Hippocampal formation (tissue), 2 donors: ENCODE measurements around the gene ERGIC1.

Experiments used
- DNase-seq, 2 donors: peaks; one replicate each; lab custom pipeline; 2025; lab: John Stamatoyannopoulos, UW

Gene ERGIC1

DNA sequence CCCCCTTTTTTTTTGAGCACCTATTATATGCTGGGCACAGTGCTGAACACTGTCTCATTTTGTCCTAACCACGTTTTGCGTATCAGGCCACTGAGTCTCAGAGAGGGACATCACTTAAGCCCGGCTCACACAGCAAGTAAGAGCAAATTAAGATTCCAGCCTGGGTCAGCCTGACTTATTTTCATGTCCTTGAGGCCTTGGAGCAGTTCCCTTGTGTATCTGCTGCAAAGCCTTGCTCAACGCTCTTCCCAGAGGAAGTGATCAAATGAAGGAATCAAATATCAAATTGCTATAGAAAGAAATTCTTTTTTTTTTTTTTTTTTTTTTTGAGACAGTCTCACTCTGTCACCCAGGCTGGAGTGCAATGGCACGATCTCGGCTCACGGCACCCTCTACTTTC lies 30.7 kb downstream of the ERGIC1 start:
- no peak for DNase-seq

DNA sequence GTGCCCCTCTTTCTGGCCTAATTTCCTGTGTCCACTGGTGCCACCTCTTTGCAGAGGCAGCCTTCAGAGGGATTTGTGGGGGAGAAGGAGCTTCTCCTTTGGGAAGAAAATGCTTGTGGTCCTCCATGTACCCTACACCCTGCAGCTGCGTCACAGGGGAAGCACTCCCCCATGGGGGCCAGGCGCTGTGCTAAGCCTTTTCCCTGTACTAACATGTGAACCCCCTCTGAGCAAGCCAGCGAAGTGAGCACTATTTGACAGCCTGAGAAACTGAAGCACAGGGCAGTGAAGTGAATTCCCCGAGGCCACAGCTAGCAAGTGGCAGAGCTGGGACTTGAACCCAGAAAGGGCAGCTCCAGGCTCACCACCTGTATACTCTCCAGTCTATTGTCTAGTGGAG lies 32.3 kb downstream of the ERGIC1 start:
- DNase-seq, result no peak

DNA sequence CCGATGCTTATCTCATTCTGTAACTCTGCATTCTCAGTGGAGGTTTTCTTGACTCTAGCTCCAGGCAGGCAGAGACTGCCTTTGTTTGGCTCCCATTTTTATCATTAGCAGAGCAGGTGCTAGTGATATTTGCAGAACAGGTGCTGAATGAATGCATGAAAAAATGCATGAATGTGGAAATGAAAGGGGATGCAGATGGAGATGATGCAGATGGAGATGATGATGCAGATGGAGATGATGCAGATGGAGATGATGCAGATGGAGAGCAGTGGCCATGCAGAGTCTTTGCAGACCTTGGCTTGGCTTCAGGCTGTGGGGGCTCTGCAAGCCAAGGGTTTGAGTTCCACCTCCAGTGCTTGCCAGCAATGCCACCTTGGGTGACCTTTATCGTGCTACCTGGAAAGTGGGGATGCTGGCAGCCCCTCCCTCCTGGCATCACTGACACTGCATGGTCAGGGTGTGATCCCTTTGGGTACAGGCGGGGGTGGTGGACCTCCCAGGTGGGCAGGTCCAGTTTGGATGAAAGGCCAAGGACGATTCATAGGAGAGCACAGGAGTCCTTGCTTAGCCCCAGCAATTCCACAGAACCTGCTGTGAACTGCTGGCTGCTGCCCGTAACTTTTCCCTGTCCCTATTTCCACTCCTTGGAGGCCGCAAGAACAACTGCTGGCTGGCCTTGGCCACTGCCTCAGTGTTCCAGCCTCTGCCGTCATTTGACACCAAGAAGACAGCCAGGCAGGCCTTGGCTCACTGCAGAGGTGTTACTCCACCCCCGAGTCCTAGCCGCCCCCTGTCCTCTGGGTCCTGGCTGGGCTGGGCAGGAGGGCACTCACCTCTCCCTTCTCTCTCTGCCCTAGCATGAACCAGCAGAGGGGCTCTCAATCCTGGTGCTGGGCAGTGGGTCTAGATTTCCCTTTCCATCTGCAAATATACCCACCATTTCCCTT lies 33.0 kb downstream of the ERGIC1 start:
- DNase-seq, result no peak

DNA sequence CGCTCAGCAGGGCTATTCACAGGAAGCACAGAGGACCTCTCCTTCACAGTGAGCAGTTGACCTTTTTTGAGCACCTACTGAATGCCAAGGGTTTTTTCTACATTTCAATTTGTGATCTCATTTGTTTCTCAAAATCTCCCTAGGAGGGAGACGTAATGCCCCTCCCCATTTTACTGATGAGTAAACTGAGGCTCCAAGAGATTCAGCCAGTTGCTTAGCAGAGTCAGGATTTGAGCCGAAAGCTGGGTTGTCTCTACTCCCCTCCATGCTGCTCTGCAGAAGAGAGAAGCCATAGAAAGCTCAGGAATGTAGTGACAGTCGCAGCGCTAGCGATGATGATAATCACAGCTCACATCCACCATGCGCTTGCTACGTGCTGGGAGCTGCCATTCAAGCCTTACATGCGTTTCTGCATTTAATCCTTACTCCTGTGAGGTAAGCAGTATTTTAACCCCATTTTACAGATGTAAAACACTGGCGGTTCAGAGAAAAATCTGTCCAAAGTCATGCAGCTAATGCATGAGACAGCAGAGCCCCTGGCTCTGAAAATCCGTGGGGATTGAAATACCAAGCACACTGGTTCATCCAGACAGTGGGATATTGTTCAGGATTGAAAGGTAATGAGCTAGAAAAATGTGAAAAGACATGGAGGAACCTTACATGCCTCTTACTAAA lies 33.8 kb downstream of the ERGIC1 start:
- no peak for DNase-seq

DNA sequence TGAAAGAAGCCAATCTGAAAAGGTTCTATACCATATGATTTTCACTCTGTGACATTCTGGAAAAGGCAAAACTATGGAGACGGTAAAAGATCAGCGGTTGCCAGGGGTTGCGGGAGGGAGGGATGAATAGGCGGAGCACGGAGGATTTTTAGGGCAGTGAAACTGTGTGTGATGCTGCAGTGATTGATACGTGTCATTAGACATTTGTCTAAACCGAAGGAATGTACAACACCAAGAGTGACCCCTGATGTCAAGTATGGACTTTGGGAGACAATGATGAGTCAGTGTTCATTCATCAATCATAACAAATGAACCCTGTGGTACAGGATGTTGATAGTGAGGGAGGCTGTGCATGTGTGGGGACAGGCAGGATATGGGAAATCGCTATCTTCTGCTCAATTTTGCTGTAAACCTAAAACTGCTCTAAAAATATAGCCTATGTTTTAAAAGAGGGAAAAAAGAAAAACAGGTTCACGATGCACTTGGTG lies 34.4 kb downstream of the ERGIC1 start:
- no peak for DNase-seq

DNA sequence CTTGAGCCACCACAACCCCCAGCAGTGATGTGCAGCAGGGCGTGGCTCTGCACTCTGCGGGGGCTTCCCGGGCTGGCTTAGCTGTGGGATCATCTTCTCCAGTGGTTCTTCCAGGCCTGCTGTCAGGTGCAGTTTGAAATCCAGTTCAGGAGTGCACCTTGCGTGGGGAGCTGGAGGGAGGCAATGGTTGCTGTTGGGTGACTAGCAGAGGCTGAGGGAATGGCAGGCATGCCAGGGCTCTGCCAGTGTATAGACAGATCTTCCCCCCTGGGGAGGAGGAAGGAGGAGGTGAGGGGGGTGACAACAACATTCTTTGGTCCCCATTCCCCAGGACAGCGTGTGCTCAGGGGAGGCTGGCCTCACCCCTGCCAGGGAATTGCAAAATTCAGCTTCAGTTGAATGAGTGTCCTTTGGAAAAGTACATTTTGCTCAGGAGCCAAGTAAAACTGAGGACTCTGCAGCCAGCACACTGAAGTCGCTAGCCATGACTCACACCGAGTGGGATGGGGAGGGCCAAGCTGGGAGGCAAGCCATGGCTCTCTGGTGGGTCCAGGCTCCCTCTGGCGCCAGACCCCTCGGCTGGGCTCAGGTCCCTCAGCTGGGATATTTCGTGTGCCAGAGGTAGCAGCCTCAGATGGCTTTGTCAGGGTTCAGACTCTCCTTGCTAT lies 35.0 kb downstream of the ERGIC1 start:
- DNase-seq, result peak; percentile 52 to 69

DNA sequence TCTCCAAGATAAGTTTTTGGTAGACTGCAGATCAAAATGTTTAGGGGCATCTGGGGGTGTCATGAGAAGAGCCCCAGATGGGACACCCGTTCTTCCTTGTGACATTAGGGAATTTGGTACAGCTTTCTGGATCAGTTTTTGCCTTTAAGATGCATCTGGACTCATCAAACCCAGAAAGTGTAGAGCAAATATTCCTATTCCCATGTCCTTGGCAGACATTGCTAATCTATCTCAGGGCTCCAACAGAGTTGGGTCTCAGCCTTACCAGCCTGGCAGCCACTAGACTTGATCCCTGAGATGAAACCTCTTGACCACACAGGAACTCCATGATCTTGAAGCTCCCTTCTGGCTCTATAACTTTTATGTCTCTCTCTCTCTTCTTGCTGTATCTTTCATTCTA lies 35.6 kb downstream of the ERGIC1 start:
- DNase-seq, result no peak

DNA sequence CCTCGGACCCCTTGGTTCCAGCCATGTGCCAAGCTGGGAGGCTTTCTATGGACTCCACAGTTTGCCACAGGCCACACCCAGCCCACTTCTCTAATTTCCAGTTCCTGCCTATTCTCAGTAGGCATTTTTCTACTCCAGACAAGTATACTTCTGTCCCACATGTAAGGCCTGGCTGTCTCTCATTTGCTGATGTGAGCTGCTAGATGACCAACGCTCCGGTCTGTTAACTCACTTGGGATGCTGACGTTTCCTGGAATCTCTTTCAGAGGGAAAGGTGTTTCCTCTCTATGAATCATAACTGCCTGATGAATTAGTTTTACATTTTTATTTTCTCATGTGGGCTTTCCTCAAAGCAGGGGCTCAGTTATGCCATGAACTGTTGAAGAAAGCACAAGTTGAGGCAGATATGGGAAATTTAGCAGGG lies 36.3 kb downstream of the ERGIC1 start:
- no peak for DNase-seq

DNA sequence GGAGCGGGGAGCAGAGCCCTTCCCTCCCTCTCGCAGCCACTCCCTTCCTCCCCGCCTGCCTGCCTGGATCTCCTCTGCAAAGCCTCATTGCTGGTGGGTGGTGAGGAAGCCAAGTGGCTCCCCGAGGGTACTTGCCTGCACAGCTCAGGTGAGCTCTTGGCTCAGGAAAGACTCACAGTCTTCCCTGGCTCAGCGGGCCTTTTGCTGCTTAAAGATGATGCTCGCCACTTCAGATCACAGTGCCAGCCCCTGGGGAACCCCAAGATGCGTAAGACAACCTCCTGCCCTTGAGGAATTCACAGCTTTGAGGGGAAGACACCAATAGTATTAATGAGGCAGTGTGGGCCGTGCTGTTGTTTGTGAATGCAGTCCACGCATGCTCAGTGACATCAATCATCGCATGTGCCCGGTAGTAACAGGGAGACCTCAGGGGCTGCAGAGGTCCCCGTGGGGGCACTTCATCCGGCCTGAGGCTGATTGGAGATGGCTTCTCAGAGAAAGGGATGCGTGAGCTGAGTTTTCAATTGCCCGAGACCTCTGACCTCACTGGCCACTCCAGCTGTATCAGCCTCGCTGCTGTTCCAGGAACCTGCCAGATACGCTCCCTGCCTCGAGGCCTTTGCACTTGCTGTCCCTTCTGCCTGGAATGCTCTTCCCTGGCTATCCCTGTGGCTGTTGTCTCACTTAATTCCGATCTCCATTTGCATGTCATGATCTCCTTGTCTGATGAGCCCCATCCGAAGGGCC lies 36.8 kb downstream of the ERGIC1 start:
- DNase-seq, result peak in 1 of 2 donors; percentile 16

DNA sequence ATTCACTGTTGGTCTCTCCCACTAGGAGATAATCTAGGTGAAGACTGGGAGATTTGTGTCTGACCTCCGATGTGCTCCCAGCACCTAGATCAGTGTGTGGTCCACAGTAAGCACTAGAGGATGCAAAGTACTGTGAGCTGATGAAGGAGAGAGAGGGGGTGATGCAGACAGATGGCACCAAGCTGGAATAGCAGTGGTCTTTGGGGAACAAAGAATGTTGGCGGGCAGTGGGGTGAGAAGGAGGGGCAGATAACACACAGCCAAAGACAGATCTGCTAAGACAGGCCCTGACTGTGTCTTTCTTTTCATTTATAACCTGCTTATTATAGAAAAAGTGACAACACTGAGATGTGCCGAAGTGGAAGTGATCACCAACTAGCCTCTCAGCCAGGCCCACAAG lies 37.5 kb downstream of the ERGIC1 start:
- no peak for DNase-seq

DNA sequence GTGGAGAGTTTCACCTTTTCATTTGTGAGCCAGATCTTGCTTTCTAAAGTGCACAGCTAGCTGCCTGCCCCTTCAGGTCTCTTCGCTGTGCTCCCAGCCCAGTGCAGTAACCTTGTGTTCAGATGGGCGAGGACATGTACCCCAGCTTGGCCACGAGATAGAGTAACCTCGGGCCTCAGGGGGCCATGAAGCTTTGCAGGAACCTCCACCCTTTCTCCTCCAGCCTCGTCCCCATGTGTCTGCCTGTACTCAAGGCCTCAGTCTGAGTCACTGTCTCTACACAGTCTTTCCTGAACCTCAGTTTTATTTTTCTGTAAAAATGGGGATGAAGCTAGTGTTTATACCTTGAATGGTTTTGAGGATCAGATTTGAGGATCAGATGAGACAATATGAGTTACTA lies 37.9 kb downstream of the ERGIC1 start:
- no peak for DNase-seq

DNA sequence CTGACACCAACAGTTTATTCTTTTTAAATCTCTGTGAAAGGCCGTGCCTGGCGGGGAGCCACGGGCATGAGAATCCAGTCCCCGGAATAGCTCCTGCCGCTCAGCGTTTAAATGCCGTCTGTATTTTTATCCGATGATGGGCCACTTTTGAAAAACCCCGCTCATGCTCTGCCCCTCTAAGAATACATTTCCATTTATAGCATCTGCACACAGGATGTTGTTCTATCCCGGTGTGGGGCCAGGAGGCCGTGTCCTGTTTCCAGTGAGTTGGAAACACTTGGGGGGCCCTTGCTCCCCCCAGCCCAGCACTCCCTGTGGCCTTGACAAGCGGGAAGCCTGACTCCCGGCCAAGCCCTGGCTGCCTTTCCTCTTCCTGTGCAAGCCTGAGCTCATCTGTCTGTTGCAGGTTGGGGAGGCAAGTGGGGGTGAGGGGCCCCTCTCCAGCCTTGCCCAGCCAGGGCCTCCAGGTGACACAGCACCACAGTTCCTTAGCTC lies 39.0 kb downstream of the ERGIC1 start:
- DNase-seq, result peak; percentile 12 to 51

DNA sequence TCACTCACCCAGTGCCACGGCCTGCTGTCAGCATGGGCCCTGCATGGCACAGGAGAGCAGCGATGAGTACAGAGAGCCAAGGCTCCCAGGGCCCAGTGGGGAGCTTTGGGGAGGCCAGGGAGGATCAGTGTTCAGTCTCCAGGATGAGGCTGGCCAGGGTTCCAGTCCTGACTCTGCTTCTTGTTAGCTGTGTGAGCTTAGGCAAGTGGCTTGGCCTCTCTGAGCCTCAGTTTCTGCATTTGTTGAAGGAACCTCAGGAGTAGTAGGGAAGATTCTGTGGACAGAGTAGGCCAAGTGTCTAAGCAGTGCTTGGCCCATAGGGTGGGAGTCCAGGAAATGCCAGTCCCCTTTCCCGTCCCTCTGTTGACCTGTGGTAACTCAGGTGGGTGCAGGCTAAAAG lies 39.5 kb downstream of the ERGIC1 start:
- no peak for DNase-seq

DNA sequence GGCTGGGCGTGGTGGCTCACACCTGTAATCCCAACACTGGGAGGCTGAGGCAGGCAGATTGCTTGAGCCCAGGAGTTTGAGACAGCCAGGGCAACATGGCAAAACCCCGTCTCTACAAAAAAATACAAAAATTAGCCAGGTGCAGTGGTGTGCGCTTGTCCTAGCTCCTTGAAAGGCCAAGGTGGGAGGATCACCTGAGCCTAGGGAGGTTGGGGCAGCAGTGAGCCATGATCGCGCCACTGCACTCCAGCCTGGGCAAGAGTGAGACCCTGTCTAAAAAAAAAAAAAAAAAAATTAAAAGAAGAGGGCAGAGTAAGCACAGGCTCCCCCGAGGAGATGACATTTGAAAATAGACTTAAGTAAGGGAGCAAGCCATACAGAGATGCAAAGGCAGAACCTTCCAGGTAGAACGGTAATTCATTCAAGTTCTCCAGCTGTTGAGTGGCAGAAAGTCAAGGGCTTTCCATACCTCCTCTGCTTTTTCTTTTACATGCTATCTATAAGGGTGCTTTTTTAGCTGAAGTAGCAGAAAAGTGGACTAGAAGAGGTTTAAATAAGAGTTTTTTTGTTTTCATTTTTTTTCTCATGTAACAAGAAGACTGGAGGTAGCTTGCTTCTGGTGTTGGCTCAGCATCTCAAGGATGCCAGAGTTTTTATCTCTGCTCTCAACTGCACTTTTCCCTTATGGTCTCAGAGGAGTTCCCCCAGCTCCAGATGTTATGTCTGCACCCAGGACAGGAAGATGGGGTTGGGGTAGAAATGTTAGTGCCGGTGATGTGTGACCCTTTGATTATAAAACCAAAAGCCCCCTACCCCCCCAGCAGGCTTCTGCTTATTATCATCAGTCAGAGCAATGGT lies 40.8 kb downstream of the ERGIC1 start:
- DNase-seq, result no peak

DNA sequence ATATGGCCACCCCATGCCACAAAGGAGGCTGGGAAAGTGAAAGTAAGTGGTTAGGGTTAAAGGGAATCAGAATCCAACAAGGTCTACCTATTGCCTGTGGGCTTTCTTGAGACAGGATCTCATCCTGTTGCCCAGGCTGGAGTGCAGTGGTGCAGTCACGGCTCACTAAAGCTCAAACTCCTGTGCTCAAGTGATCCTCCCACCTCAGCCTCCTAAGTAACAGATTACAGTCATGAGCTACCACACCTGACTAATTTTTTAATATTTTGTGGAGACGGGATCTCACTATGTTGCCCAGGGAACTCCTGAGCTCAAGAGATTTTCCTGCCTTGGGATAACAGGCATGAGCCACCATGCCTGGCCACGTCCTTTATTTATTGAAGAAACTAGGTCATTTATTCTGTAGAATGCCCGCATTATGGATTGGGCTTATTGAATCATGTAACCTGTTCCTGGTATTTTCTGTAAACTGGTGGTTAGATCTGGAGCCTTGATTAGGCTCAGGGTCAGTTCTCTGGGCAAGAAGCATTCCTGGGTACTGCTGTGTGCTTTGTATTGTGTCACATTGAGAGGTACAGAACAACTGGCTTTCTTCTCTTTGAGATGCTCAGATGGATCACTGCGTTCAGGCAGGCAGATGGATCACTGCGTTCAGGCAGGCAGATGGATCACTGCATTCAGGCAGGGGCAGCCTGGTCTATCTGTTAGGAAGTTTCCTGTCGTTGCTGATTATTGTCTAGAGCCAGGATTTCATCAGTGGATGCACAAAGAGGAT lies 41.6 kb downstream of the ERGIC1 start:
- DNase-seq, result peak in 1 of 2 donors; percentile 13

DNA sequence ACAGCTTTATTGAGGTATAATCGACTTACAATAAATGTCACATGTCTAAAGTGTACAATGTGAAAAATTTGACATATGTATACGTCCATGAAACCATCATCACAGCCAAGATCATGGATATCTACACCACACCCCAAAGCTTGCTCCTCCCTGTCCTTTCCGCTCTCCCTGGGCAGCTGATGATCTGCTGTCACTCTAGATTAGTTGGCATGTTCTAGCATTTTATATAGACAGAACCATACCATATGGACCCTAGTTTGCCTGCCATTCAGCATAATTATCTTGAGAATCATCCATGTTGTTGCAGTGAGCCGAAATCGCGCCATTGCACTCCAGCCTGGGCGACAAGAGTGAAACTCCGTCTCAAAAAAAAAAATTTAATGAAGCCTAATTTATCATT lies 42.5 kb downstream of the ERGIC1 start:
- DNase-seq, result no peak

DNA sequence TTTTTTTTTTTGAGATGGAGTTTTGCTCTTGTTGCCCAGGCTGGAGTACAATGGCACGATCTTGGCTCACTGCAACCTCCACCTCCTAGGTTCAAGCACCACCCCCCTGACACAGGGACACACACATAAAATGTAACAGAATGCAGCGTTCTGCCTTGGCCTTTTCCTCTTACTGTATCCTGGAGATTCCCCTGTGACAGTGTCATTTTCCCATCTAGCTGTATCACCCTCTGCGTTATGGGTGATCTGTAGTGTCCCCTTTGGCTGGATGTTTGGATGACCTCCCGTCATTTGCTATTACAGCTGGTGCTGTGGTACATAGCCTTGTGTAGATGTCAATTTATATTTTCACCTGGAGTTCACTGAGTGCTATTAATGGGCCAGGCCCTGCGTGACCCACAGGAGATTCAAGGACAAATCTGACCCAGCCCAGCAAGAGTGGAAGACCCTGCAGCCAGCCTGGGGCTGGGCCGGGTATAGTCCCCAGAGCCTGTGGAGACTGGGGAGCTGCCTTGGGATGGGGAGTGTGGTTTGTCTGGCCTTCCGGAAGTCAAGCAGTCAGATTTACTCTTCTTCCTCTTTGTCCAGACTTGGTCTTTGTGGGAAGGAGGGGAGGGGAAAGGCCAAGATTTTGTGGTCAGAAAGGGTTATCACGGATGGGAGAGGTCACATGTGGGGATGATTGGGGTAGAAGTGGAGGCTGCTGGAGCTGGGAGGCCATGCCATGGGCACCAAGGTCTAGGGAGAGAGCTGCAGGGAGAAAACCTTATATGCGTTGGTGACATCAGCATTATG lies 43.6 kb downstream of the ERGIC1 start:
- DNase-seq, result no peak

DNA sequence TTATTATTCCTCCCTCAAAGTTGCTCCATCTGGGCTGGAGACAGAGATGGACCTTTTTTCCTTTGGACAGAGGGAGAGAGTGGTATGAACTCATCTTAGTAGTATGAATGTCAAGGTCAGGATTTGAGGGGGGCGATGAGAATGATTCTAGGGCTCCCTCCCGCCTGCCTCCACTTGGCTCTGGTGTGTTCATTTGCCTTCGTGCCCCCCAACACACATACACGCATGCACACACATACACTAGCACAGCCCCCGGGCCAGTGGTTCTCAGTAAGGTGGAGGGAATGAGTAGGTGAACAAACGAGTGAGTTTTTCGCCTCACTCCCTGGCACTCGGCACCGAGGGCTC lies 44.5 kb downstream of the ERGIC1 start:
- no peak for DNase-seq
